HG02678 (cell line): ENCODE results near the gene CHRNB4.
"Not testable (repeated sequence)": the region's sequence is repeated elsewhere in the genome, so short reads cannot be mapped to it uniquely, and the experiment has no call there.

Experiments used
- ATAC-seq: cut with Tn5 transposase; IDR thresholded peaks from one replicate; pipeline ENCODE4 v1.9.1; 2021; ENCODE audit warnings: mild to moderate bottlenecking, moderate library complexity; ENCODE audit not compliant: unreplicated experiment

The CHRNB4 gene

GRCh38 chr15:78618064-78618463 lies 22.9 kb downstream of the CHRNB4 start:
- ATAC-seq: no peak

- no peak for ATAC-seq
Measured at GRCh38 chr15:78617516-78617915, 23.5 kb downstream of the CHRNB4 start.

GRCh38 chr15:78617076-78617475 lies 23.9 kb downstream of the CHRNB4 start:
- ATAC-seq: no peak

GRCh38 chr15:78616506-78616905 lies 24.5 kb downstream of the CHRNB4 start:
- no peak for ATAC-seq

GRCh38 chr15:78615151-78615589 lies 25.8 kb downstream of the CHRNB4 start:
- no peak for ATAC-seq

- no peak for ATAC-seq
Measured at GRCh38 chr15:78614021-78614420, 27.0 kb downstream of the CHRNB4 start.

GRCh38 chr15:78609551-78609950 lies 31.5 kb downstream of the CHRNB4 start:
- not testable (repeated sequence) for ATAC-seq

- no peak for ATAC-seq
Measured at GRCh38 chr15:78605680-78606079, 35.3 kb downstream of the CHRNB4 start.

GRCh38 chr15:78605201-78605600 lies 35.8 kb downstream of the CHRNB4 start:
- no peak for ATAC-seq

- ATAC-seq: no peak
Measured at GRCh38 chr15:78604420-78604819, 36.6 kb downstream of the CHRNB4 start.

GRCh38 chr15:78603467-78603866 lies 37.5 kb downstream of the CHRNB4 start:
- ATAC-seq: no peak

GRCh38 chr15:78599189-78599588 lies 41.8 kb downstream of the CHRNB4 start:
- ATAC-seq: no peak

GRCh38 chr15:78598348-78598747 lies 42.7 kb downstream of the CHRNB4 start:
- no peak for ATAC-seq

GRCh38 chr15:78597583-78597982 lies 43.4 kb downstream of the CHRNB4 start:
- ATAC-seq: no peak

GRCh38 chr15:78574944-78575343 lies 66.1 kb downstream of the CHRNB4 start:
- ATAC-seq: no peak
